GM18502 (cell line): Measurements from ENCODE around the gene NMRK2.
"Not testable (repeated sequence)": the region's sequence is repeated elsewhere in the genome, so short reads cannot be mapped to it uniquely, and the experiment has no call there.

Source experiments
- ATAC-seq: cut with Tn5 transposase; IDR thresholded peaks from one replicate; pipeline ENCODE4 v1.9.1; 2021; ENCODE audit warnings: mild to moderate bottlenecking; ENCODE audit not compliant: unreplicated experiment, poor library complexity

NMRK2 gene

GRCh38 chr19:3963458-3964255 is 30.8 kb downstream of the NMRK2 start:
- no peak for ATAC-seq

GRCh38 chr19:3964256-3965194 is 31.7 kb downstream of the NMRK2 start:
- ATAC-seq: no peak

- no peak for ATAC-seq
Measured at GRCh38 chr19:3966051-3967017, 33.5 kb downstream of the NMRK2 start.

- ATAC-seq: not testable (repeated sequence)
Measured at GRCh38 chr19:3967983-3968382, 35.1 kb downstream of the NMRK2 start.

- ATAC-seq: no peak
Measured at GRCh38 chr19:3968556-3969434, 35.9 kb downstream of the NMRK2 start.

- ATAC-seq: no peak
Measured at GRCh38 chr19:3969435-3970312, 36.8 kb downstream of the NMRK2 start.

GRCh38 chr19:3970313-3970807 is 37.5 kb downstream of the NMRK2 start:
- no peak for ATAC-seq

GRCh38 chr19:3970808-3971598 is 38.1 kb downstream of the NMRK2 start, which contains the start of gene DAPK3:
DAPK3 (minus strand) TSS chr19:3971099; CDS start chr19:3969735, 1,364 bp downstream.
- peak; percentile 93 for ATAC-seq

- no peak for ATAC-seq
Measured at GRCh38 chr19:3975144-3975543, 42.3 kb downstream of the NMRK2 start.

GRCh38 chr19:3975637-3976087 is 42.8 kb downstream of the NMRK2 start:
- no peak for ATAC-seq

GRCh38 chr19:3976495-3977241 is 43.8 kb downstream of the NMRK2 start:
- no peak for ATAC-seq

- ATAC-seq: no peak
Measured at GRCh38 chr19:3977242-3978143, 44.6 kb downstream of the NMRK2 start.

- no peak for ATAC-seq
Measured at GRCh38 chr19:3978145-3978544, 45.3 kb downstream of the NMRK2 start.

GRCh38 chr19:3979289-3979673 is 46.4 kb downstream of the NMRK2 start:
- no peak for ATAC-seq

- ATAC-seq: no peak
Measured at GRCh38 chr19:3979674-3980352, 46.9 kb downstream of the NMRK2 start.
